Uterus (tissue), 2 donors: ENCODE data around the gene SPDEF.

Source experiments
- CTCF ChIP-seq, 4 experiments: fragments of 200-600 bp in 2 of 4; fragments of 450-650 bp in 2 of 4; sonication (generic) in 2 of 4; IDR thresholded peaks; one replicate each; pipeline ENCODE4 v1.5.1; 2016 to 2019; ENCODE audit warnings: antibody characterized with exemption in 4 of 4, mild to moderate bottlenecking in 2 of 4, moderate library complexity in 1 of 4
- POLR2A ChIP-seq, 2 donors: fragments of 450-650 bp; IDR thresholded peaks; one replicate each; pipeline ENCODE4 v1.6.1; 2016; ENCODE audit warnings: antibody characterized with exemption in 2 of 2, mild to moderate bottlenecking in 1 of 2, moderate library complexity in 1 of 2

DNA sequence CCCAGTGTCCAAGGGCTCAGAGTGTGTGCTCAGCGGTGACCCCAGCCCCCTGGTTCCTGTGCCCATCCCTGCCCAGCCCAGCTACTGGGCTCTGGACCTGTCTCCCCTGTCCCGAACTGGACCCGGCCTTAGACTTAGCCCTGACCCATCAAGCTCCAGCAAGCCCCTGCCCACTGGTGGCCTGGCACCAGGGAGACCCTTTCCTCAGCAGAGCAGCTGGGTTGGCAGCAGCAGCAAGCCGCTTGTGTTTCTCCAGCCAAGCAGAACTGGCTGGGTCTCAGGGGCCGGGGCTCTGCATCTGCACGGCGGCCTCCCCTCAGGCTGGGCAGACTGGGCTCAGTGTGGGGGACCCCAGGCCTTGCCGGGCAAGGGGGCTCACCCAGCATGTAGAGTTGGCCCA is 801 bp downstream of the SPDEF start:
- no peak for TF ChIP-seq CTCF (IDR thresholded peaks at IDR 0.05)
- TF ChIP-seq POLR2A (IDR thresholded peaks at IDR 0.05): no peak
